Astrocyte of the cerebellum (primary cell): ENCODE measurements around the gene GRIFIN.

Source experiments
- DNase-seq: peaks from one replicate; pipeline ENCODE4 v3.0.0-alpha.2; 2011; ENCODE audit warnings: low read depth
- H3K4me3 ChIP-seq: 2 replicates; pipeline ENCODE4 v1.5.1; 2011; ENCODE audit warnings: mild to moderate bottlenecking, low read depth, low read length, moderate library complexity
- CTCF ChIP-seq: IDR thresholded peaks from 2 replicates; pipeline ENCODE4 v1.5.1; 2012; ENCODE audit warnings: low read length, low read depth, moderate library complexity, mild to moderate bottlenecking; ENCODE audit errors: missing control alignments
- in situ Hi-C: cut with HindIII; loops from 2 replicates; pipeline ENCODE4 v1.10.0; 2017; ENCODE audit warnings: low sequenced_read_pairs

The GRIFIN gene

GRCh38 chr7:2503056-2503941 is 27.1 kb upstream of the GRIFIN start:
- no peak for DNase-seq
- TF ChIP-seq CTCF = no peak
- H3K4me3 ChIP-seq = no peak overlapping the region
- in situ Hi-C loops = no loop called here

DNA sequence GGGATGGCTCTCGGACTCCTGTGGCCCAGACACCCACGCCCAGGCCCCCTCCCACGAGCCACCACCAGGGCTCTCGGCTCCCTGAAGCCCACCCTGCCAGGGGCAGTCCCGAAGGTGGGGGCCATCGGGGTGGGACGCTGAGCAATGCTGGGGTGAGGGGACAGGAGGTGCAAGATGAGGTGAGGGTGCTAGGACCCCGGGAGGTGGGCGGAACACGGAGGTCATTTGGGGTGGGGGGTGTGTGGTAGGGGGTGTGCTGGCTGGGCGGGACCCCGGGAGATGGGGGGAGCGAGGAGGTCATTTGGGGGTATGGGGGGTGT is 26.4 kb upstream of the GRIFIN start:
- no peak for DNase-seq
- no peak overlapping the region for H3K4me3 ChIP-seq
- no peak for TF ChIP-seq CTCF
- in situ Hi-C loops = no loop called here

DNA sequence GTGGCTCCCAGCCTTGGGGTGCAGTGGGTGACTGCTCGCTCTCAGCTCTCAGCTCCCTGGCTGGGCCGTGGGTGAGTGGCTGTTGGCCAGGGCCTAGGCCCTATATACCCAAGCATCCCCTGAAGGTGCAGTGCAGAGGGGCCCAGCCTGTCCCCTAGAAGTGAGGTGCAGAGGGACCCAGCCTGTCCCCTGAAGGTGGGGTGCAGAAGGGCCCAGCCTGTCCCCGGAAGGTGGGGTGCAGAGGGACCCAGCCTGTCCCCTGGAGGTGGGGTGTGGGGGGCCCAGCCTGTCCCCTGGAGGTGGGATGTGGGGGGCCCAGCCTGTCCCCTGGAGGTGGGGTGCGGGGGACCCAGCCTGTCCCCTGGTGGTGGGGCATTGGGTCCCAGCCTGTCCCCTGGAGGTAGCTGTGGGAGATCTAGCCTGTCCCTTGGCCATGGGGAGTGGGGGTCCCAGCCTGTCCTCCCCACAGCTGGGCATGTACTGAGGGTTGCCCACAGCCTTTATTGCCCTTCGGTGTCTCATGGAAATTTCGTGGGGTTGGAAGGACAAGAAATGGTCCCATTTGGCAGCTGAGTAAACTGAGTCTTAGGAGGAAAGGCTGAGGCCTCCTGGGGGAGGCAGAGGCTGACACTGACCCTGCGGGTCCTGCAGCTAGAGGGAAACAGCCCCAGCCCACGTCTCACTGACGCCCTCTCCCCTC is 25.9 kb upstream of the GRIFIN start:
- no peak for TF ChIP-seq CTCF
- no peak for DNase-seq
- in situ Hi-C loops = no loop called here
- no peak overlapping the region for H3K4me3 ChIP-seq

DNA sequence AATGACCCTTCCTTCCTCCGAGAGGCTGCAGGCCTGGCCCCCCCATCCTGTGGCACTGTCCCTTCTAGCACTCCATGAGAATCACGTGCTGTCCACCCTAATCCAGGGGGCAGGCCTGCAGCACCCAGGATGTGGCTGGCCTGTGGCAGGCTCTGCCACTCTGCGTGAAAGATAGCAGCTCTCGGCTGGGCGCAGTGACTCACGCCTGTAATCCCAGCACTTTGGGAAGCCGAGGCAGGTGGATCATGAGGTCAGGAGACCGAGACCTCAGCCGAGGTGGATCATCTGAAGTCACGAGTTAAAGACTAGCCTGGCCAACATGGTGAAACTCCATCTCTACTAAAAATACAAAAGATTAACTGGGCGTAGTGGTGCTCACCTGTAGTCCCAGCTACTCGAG is 24.5 kb upstream of the GRIFIN start:
- no peak for TF ChIP-seq CTCF
- DNase-seq = no peak
- in situ Hi-C loops = no loop called here
- no peak overlapping the region for H3K4me3 ChIP-seq

DNA sequence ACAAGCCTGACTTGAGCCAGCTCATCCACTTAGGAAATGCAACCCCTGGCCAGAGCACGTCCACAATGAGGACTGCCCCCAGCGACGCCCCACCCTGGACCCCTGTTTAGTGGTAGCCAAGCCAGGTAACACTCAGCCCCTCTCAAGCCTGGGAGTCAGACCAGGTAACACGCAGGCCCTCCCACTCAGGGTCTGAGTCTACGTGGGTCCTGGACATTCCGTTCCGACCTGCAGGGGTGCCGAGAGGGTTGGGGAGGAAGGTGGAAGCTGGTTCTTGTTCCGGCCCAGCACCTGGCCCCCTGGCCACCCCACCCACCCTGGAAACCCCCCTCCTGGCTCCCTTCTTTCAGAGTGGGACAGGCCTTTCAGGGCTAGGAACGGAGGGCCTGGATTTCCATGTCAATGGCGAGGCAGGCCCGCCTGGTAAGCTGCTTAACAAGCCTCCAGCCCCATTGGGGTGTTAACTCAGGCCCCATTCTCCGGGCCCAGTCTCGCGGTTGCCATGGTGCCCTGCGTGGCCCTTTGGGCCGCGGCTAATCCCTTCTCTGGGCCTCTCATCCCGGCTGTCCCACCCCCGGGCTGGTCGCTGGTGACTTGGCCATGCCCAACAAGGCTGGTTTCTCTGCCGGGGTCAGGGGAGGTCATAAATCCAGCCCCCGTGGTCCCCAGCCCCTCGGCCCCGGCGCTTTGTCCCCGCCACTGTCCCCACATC is 23.7 kb upstream of the GRIFIN start:
- in situ Hi-C loops = loop anchor here (5.0 to 10.0 kb wide), 2 partner anchors 52 to 65 kb away; no protein-coding TSS in a partner anchor
- no peak for DNase-seq
- TF ChIP-seq CTCF = no peak
- no peak overlapping the region for H3K4me3 ChIP-seq

DNA sequence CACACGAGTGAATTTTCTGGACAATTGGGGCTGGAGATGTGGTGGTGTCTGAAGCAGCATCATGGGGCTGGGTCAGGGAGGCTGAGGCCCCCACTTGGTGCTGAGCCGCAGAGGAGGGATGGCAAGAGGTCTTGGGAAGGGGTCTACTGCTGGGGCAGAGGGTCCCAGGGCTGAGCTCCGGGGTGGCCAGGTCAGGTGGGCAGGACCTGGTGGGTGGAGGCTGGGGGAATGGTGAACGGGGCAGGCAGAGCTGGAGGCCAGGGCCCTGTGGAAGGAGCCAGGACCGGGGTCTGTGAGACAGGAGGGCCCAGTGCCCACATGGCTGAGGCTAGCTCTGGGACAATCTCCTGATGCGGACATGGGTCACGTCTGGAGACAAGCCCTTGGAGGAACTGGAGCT is 23.0 kb upstream of the GRIFIN start:
- H3K4me3 ChIP-seq = no peak overlapping the region
- in situ Hi-C loops = loop anchor here (5.0 to 10.0 kb wide), 2 partner anchors 53 to 64 kb away; no protein-coding TSS in a partner anchor
- no peak for DNase-seq
- no peak for TF ChIP-seq CTCF
